CD4-positive, alpha-beta T cell treated with Interleukin-6 at 100 ng/mL for 8 hours (primary cell): ENCODE data around the gene CHGA.

Source experiments
- DNase-seq: peaks from one replicate; pipeline ENCODE4 v3.0.0-alpha.2; 2020; ENCODE audit warnings: mixed read lengths, low spot score

The CHGA gene

DNA sequence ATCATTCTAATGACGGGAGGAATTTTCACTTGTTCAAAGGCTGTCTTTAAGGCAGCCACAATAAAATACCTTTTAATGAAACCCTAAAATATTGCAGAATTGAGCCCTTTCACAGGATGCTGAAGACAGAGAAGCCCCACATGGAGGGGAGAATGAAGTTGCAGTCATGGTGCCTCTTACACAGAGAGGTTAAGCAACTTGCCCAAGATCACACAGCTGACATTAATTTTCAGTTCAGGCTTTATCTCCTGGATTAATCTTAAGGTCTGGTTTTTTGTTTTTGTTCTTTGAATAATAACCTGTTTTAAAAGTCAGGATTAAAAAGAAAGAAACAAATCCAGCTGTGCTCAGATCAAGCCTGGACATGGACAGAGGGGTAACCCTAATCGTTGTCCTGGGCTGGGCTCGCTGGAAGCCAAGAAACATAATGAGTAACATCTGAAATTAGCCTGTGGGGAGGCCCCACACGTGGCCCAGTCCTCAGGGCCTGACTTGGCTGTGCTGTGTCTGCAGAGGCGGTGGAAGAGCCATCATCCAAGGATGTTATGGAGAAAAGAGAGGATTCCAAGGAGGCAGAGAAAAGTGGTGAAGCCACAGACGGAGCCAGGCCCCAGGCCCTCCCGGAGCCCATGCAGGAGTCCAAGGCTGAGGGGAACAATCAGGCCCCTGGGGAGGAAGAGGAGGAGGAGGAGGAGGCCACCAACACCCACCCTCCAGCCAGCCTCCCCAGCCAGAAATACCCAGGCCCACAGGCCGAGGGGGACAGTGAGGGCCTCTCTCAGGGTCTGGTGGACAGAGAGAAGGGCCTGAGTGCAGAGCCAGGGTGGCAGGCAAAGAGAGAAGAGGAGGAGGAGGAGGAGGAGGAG, 8.0 kb downstream of the CHGA start:
- no peak for DNase-seq

DNA sequence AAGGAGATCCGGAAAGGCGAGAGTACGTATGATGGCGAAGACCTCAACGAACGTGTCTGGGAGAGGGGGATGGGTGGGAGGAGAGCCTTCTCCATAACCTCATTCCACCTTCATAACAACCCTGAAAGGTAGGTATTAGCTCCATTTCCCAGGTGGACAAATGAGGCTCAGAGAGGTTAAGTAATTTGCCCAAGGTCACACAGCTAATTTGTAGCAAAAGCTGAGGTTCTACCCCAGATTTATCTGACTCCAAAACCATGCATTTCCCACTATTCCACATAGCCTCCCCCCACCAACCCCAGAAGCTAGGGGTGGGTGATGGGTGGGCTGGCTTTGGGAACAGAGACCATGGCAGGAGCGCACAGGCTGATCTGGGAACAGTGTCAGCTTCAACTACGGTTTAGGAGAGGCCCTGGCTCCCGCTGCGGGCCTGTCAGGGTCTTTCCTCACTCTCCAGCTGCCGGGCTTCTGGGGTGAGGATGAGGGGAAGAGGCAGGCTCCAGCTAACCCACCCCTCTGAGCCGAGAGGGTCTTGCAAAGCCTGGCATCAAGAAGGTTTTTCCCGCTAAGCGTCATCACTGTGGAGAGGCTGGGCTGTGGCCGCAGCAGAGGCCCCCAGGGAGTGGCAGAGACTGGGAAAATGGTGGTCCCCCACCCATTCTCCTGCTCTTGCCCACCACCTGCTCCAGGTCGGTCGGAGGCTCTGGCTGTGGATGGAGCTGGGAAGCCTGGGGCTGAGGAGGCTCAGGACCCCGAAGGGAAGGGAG, 8.9 kb downstream of the CHGA start:
- no peak for DNase-seq

DNA sequence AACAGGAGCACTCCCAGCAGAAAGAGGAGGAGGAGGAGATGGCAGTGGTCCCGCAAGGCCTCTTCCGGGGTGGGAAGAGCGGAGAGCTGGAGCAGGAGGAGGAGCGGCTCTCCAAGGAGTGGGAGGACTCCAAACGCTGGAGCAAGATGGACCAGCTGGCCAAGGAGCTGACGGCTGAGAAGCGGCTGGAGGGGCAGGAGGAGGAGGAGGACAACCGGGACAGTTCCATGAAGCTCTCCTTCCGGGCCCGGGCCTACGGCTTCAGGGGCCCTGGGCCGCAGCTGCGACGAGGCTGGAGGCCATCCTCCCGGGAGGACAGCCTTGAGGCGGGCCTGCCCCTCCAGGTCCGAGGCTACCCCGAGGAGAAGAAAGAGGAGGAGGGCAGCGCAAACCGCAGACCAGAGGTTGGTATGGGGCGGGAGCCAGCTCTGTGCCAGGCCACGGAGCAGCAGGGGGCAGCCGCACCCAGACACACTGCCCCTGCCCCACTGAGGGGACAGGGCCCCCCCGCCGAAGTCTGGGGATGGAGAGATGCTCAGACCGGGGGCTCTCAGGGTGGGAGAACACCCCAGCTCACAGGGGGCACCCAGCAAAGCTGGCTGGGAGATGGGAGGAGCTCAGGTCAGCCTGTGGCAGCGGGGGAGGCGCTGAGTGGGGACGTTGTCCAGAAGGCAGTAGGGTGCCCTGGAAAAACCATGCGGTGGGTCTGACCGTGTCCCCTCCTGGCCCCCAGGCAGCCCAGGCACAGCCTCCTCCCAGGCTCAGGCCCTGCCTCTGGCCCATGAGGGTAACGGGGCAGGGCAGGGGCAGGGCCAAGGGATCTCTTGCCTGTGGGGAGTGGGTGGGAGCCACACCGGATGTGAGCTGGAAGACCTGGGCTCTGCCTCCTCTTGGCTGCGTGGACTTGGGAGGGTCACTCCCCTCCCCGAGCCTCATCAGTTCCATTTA, 9.8 kb downstream of the CHGA start:
- DNase-seq = no peak

DNA sequence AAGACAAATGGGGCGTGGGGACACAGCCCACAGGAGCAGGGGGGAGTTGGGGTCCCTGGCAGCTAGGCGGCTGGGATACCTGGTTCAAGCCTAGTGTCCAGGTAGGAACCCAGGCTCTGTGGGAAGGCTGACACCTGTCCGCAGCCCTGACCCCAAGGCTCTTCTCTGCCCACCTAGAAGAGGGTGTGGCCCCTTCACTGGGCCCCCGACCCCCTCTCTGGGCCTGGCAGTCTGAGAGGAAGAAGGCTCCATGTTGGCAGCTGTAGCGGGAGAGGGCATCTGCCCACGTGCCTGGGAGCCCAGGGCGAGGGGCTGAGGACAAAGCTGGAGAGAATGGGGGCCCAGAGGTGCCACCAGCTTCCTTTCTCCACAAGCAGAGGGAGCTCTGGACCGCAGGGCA, 10.5 kb downstream of the CHGA start:
- no peak for DNase-seq

DNA sequence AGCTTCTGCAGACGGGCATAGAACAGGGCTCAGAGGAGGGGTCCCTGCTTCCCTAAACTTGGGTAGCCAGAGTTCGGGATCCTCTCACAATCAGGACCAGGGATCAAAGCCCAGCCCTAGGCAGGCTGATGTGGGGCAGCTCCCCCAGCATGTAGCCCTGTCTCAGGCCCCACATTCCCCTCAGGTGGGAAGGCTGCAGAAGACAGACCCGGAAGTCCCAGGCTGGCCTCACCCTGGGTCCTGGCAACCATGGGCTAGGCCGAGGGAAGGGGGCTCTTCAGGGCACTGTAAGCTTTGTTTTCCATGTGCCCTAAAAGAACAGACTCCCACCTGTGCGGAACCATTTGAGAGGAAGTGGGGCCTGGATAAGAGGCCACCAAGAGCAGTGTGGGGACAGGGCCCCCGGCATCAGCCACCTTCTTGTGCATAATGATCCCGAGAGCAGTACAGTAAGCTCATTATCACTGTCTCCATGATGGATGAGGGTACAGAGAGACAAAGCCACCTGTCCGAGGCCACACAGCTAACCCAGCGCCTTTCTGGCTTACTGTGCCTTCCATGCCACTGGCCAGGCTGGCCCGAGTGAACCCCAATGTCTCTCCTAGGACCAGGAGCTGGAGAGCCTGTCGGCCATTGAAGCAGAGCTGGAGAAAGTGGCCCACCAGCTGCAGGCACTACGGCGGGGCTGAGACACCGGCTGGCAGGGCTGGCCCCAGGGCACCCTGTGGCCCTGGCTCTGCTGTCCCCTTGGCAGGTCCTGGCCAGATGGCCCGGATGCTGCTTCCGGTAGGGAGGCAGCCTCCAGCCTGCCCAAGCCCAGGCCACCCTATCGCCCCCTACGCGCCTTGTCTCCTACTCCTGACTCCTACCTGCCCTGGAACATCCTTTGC, 11.5 kb downstream of the CHGA start:
- no peak for DNase-seq

DNA sequence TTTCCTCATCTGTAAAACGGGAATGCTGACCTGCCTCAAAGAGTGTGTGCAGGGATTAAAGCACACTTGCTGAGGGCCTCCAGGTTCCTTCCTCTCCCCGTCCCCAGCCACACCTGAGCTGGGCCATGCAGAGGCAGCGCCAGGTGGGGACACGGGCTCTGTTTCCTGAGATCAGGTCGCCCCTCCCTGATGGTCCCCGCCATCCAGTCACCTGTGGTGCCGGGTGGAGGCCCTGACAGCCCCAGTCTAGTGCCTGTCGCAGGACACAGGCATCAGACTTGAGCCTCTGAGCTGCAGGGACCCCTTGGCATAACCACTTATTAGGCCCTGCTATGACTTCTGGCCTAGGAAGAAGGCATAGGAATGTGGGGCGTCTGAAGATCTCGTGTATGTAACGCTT, 12.5 kb downstream of the CHGA start:
- DNase-seq = no peak

DNA sequence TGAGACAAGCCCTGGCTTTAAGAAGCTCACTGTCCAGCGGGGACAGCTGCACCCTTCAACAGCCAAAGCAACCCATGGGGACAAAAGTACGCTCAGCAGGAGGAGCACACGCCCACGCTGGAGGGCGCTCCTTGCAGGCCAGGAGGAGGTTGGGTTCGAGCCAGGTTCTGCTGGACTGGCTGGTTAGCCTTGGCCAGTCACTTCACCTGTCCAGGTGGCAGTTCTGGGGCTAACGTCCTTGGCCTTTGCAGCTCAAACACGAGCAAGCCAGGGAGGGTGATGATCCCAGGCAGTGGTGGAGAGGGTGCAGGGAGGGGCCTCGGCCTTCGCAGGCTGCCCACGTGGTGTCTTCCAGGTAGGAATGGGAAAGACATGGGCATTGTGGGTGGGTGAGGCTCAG, 13.1 kb downstream of the CHGA start:
- no peak for DNase-seq

DNA sequence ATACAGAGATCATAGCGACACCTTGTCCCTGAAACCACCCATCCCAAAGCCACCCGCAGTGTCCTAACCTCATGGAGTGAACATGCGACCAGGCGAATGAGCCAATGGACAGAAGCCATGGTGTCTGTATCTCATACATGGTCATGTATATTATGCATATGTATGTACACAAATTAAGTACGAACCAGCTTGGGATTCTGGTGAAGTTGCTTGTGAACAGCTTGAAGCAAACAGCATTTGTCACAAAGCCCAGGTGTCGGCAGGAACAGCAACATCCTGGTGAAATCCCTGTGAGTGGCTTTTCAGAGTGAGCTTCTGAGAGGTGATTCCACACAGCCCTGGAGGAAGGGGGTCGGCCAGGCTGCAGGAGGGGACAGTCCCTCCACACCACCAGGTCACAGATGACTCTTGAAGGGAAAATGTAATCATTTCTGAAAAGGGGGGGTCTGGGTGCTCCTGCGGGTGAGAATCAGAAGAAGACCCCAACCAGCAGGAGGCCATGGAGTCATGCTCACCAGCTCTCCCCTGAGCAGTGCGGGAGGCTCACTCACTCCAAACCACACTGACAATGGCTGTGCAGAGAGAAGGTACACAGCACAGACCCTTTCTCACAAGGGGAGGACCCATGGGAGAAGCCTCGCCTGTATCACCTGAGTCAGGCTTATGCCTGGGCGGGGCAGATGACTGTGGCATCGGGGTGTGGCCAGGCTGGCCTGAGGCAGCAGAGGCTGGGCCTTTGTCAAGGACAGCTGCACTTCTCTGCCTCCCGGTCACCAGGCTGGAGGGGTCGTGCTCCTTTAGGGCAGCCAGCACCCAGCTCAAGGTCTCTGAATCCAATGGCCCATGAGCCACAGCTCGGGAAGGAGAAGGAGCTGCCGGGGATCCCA, 14.3 kb downstream of the CHGA start:
- no peak for DNase-seq

DNA sequence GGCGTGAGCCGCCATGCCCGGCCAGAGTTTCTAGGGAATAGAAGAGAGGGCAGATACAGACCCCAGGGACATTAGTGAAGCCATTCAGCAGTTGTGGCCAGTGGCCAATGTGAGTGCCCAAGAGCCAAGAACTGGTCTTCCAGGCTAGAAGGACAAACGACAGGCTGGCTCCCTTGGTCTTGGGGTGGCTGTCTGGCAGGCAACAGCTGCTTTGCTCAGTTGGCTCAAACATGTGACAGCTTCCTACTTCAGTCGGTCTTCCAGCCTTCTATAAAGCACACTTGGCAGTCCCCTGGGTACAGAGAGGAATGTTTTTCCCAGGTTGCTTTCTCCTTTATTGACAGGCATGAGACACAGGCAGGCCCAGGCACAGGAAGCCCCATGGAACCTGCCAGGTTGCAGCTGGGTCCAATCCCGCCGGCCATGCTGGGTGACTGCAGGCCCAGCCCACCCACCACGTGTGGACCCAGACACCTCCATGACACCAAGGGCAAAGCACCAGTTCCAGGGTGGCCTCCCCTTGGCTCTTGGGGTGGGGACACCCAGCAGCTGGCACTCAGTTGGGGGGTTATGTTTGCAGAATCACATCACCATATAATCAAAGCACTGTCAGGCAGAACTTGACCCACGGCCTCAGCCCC, 15.4 kb downstream of the CHGA start:
- DNase-seq = no peak

DNA sequence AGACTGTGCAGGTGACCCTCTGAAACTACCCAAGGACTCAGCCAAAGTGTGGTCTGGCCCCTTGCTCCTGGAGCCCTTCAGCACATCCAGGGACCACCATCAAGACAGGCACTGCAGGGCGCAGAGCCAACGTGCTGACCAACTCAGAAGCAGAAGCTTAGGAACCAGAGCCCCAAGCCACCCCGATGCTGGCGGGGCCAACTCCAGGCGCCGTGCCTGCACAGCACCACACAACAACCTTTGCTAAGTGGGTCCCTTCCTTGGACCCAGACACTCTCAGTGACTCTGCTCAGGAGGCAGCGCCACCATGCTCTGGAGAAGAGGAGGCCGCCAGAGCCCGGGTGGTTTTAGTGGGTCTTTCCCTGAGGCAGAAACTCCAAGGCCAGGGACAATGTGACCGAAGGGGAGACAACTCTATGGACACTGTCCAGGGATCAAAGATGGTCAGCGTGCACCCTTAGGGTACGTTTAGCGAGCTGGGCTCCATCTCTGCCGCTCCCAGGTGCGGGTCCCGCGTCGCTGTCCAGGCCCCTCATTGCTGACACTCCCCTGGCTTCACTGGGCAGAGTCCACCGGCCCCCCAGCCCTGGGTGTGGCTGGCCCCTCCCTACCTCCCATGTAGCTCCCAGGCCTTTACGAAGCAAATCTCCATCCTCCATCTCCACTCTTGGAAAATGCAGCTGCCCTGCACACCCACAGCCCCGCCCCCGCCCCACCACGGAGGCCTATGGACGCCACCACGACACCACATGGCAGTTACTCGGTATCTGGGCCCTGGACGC, 16.1 kb downstream of the CHGA start:
- DNase-seq = no peak

DNA sequence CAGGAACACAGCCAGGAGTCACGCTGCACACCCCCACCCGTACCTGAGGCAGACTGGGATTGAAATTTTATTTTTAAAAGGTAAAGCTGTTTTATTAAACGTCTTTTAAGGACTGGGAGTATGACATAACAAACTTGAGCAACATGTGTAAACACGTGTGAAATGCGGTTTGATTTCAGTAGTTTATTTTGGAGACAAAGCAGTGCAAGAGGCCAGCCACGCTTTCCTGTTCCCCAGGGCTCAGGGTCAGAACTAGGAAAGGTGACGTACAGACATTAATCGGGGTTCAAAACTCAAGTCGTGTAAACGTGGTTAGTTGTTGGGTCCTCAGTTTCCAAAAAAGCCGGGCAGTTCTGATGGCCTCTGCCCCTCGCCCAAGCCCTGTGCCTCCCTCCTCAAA, 16.7 kb downstream of the CHGA start:
- DNase-seq = no peak

DNA sequence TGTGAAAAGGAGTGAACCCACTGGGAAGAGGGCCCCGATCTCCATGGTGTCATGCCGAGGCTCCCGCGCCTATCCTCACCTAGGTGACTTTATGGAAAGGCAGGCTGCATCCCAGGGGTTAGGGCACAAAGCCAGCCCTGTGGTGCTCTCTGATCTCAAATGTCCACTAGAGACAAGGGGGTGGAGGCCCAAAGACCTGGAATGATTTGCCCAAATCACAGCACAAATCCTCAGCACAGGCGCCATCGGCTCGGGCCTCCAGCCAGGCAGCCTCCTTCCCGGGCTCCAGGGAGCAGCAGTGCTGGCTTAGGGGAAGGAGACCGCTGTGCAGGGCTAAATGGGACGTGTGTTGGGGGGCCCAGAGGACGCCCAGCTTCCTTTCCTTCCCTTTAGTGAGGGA, 17.6 kb downstream of the CHGA start:
- DNase-seq = no peak

DNA sequence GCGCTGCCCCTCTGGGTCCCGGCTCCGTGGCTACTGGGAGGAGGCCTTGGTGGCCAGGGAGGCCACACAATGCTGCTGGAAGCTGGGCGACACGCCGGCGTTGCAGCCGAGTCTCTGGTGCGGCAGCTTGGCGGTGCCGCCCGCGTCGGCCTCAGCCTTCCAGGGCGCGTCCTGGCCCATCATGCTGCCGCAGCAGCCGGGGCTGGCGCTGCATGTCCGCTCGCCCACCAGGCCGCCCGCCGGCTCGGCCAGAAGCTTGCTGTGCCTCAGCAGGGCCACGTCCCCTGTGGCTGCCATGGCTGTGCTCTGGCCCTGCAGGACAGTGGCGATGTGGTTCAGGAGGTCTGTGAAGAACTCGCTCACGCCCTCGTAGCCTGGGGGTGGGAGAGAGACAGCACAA, 18.6 kb downstream of the CHGA start:
- DNase-seq = no peak

DNA sequence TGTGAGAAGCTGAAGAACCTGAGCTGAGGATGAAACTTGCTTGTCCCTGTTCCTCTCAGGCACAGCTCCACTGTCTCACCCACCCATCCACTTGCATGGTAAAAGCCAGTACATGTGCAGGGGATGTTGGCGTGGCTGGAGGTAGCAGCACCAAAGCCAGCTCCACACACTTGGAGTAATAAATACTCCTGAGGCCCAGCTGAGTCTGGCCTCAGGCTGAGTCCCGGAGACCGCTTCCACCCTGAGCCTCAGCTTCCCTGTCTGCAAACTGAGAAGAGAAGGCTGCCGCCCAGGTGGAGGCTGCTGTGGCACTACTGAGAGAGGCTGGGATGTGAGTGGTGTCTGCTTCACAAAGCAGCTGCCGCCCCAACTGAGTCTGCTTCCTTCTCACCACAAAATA, 19.2 kb downstream of the CHGA start:
- no peak for DNase-seq

DNA sequence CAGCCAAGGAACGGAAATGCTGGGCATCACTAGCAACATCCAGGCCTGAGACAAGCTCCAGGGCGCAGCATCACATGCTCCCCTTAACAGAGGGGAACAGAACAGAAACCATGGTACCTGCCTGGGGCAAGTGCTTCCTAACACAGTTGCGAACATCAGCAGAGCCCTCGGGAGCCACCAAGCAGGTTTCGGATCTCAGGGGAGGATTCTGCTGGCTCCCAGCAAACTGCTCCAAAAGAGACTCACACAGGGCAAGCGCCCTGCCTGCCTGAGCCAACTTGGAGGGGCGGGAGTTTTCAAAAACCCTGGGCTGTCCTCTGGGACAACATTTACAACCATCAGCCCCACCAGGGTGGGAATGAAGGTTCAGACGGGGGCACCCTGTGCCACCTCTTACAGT, 19.6 kb downstream of the CHGA start:
- DNase-seq = no peak

DNA sequence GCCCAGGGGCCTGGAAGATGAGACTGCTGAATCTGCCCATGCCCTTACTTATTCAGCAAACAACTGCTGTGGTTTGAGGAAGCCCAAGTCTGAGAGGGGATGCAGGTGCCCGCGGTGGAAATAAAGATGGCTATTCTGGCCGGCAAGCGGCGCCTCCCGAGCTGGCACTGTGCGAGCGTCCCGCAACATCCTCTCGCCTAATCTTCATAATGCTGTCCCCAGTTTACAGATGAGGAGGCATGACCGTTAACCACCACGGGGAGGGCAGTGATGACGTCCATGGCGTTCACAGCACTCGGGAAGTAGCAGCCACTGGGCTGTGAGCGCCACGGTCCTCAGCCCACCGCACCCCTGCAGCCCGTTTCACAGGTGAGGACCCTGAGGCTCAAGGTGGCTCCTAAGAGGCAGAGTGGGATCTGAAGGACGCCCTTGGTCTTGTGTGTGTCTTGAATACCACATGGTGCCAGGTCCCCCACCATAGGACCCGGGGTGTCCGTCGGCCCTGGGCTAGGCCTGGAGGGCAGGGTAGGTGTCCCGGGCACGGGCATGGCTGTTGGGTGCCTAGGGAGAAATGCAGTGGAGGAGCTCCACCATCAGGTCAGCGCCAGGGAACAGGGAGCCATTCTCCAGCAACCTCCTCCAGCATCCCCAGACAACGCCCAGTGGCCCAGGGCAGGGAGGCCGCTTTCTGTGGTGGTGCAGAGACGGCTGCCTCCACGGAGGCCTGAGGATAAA, 20.2 kb downstream of the CHGA start:
- DNase-seq = no peak

DNA sequence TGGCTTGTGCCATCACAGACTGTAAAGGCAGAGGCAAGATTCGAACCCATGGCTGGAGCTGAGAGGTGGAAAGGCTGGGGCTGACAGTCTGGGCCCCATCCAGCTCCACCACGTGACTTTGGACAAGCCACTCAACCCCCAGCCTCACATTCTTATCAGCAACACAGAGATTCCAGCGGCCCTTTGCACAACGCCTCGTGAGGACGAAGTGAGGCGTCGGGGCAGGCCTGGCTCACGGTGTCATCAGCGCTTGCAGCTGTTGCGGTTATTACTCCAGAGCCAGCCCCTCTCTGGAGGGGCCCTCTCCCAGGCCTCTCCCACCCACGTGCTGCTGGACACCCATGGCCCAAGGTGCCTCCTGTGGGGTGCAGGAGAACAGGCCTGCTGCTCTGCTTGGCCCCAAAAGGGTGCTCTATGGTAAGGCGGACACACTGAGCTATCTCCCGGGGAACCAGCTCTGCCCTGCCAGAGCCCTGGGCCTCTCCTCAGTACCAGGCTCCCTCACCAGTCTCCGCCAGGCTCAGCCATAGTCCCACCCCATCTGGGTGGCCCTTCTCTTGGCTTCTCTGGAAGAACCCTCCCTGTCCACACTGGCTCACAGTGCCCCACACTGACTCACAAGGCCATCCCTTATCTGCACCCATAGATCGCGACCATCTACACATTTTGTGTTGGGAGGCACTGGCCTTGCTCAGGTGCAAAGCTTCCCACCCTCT, 21.1 kb downstream of the CHGA start:
- no peak for DNase-seq

DNA sequence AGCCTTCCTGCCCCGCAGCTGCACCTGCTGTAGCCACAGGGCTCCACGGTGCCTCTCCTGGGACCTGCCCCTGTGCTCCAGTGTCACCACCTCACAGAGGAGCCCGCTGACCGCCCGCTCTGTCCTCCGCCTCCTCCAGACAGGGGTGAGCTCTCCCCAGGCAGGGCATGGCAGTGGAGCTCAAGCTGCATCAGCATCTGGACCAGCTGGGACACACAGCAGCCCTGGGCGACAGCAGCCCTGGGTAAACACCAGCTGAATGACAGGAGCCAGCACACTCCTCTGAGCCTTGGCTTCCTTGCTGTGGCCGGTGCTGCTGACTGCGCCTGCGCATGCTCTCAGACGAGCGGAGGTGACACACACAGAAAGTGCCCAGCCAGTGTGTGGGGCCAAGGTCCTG, 22.0 kb downstream of the CHGA start:
- no peak for DNase-seq
